OCI-M1 (cell line): ENCODE measurements around the gene CTSK.

ENCODE experiments used
- DNase-seq: peaks from one replicate; lab custom pipeline; 2025; lab: John Stamatoyannopoulos, UW

The CTSK gene

GRCh38 chr1:150760013-150760412 lies 48.0 kb downstream of the CTSK start:
- DNase-seq: peak; percentile 24

DNA sequence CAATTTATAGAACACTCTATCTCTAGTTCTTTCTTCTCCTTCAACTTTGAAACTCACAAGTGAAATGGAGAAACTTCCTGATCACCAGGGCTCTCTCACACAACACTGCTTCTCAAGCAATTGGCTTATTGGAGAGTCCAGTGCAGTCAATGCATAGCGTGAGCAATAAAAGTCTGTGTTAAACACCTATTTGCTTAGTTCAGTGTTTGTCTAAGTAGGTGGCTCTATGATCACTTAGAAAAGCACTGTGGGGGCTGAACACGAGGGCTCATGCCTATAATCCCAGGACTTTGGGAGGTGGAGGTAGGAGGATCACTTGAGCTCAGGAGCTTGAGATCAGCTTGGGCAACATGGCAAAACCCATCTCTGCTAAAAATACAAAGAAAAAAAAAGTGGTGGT lies 54.6 kb downstream of the CTSK start:
- DNase-seq: no peak

- DNase-seq: no peak
Measured at GRCh38 chr1:150751443-150751842, 56.6 kb downstream of the CTSK start.

- DNase-seq: no peak
Measured at GRCh38 chr1:150749720-150750311, 58.2 kb downstream of the CTSK start.

DNA sequence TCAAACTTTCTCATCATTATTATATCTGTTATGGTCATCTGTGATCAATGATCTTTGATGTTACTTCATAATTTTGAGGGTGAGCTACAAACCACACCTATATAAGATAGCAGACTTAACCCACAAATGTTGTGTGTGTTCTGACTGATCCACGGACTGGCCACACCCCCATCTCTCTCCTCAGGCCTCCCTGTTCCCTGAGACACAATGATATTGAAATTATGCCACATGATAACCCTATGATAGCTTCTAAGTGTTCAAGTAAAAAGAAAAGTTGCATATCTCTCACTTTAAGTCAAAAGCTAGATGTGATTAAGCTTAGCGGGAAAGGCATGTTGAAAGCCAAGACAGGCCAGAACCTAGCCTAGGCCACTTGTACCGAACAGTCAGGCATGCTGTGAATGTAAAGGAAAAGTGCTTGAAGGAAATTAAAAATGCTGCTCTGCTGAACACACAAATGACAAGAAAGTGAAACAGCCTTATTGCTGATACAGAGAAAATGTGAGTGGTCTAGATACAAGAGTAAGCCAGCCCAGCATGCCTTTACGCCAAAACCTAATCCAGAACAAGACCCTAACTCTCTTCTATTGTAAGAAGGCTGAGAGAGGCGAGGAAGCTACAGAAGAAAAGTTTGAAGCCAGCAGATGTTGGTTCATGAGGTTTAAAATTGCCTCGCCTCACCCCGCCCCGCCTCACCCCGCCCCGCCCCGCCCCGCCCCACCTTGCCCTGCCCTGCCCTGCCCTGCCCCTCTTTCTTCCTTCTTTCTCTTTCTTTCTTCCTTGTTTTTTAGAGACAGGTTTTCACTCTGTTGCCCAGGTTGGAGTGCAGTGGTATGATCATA lies 59.0 kb downstream of the CTSK start:
- no peak for DNase-seq
